ENCODE data around the gene KIAA1671.

Gene KIAA1671

GRCh38 chr22:25094579-25094978 lies 142.1 kb downstream of the KIAA1671 start:
- DNase-seq (ENCODE audit: low spot score): no peak

- no peak for DNase-seq (ENCODE audit: low spot score)
These were observed 143.4 kb downstream of the KIAA1671 start for GRCh38 chr22:25095869-25096268.

DNA sequence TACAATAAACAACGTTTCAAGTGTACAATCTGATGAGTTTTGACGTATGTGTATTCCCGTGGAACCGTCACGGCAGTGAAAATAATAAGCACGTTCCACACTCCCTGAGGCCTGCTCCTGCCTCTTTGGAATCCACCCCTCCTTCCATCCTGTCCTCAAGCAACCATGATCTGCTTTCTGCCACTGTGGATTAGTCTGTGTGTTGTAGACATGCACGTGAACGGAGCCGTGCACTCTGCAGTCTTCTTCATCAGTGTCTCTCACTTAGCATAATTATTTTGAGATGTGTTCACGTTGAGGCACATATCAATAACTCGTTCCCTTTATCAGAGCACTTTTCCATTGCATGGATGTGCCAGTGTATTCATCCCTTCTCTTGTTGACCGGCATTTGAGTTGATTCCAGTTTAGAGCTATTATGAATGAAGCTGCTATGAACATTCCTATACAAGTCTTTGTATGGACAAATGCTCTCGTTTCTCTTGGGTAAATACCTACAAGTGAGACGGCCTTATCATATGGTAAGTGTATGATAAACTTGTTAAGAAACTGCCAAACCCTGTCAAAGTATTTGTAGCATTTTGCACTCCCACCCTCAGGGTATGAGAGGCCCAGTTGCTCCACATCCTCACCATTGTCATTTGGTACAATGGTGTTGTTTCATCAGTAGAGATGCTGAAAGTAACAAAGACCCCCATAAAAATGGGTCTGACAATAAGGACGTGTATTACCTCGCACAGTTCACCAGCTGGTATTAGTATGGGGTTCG lies 144.3 kb downstream of the KIAA1671 start:
- DNase-seq (ENCODE audit: low spot score): no peak

DNA sequence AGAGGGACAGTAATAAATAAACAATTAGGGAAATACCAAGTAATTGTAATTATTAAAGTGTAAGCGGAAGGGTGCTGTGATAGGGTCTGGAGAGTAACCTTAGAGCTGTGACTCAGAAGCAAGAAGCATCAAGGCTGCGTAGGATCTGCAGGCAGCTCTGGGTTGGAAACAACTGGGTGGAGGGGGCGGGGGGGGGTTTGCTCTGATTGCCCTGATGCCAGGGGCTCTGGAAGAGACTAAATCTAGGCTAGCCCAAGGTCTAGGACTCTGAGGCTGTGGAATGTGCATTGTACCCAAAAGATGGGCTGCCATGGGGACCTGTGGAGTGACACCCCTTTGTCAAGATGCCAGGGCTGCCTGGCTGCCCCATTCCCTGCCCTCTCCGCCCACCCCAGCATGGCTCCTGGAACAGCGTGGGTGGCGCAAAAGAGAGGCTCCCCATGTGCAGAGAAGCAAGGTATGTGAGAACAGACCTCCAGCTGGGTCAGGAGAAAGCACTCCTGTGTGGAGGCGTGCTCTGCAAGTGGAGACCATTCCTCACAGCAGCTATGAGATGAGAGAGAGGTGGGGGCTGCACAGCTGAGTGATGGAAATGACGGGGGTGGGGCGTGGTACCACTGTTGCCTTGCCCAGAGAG lies 146.0 kb downstream of the KIAA1671 start:
- DNase-seq (ENCODE audit: low spot score): no peak

- no peak for DNase-seq (ENCODE audit: low spot score)
These were observed 146.7 kb downstream of the KIAA1671 start for GRCh38 chr22:25099202-25099601.

DNA sequence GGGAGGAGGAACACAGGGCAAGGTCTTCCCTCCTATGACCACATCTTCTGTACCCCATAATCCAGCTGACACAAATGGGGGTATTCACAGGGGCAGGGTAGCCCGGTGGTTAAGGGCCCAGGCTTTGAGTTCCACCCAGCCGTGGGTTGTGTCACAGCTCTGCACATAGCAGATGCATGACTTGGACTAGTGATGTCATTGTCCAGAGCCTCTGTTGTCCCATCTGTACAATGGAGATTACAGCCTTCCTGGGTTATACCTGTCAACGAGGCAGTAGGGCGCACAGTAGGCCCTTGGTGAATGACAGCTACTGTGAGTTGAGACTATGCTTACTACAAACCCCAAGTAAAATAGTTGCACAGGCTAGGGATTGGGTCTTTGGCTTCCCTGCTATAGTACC lies 147.9 kb downstream of the KIAA1671 start:
- no peak for DNase-seq (ENCODE audit: low spot score)

DNA sequence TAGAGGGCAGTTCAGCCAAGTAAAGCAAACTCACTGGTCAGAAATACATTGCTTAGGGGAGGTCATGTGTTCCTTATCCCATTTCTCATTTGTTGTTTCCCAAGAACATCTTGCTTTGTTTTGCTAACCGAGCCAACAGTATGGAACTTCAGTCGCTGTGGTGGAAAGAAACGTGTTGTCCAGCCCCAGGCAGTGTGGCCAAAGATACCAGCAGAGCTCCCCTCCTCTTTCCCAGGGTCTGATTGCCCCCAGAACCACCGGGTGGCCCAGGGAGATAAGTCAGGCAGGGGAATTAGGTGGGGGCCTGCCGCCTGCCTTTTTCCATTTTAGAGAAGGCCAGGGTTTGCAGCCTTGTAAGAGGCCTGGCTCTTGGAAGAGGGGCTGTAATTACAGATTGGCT lies 148.4 kb downstream of the KIAA1671 start:
- DNase-seq (ENCODE audit: low spot score): no peak

DNA sequence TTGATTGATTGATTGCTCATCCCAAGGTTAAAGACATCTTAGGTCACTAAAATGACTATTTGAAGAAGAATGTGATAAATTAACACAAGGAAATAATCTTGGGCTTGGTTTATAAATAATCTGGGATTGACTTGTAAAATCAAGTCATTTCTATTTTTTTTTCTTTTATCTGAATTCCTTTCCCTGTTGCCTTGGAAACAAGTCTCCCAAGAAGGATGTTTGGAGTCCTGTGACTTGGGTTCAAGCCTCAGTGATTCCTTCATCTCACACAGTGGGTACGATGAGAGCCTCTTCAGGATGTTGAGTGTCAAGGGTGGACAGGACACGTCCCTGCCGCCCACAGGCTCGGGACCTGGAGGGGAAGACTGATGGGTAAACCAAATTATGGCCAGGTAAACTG lies 149.0 kb downstream of the KIAA1671 start:
- no peak for DNase-seq (ENCODE audit: low spot score)

- DNase-seq (ENCODE audit: low spot score): no peak
These were observed 149.5 kb downstream of the KIAA1671 start for GRCh38 chr22:25101986-25102385.

- DNase-seq (ENCODE audit: low spot score): no peak
These were observed 150.2 kb downstream of the KIAA1671 start for GRCh38 chr22:25102722-25103121.

DNA sequence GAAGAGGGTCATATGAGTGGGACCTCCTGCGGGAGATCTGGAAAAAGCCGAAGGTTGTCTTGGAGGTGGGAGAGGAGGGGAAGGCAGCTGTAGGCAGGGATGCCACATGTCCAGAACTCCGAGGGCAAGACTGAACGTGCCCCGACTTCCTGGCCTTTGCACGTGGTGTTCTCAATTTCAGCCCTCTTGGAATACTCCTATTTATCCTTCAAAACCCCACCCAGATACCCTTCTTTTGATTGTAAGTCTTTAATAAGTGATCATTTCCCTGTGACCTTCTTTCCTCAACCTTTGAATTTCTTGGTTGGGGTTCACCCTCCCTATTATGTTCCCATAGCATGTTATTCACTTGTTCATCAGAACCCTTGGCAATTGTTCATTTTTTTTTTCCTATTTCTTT lies 151.9 kb downstream of the KIAA1671 start:
- no peak for DNase-seq (ENCODE audit: low spot score)

- DNase-seq (ENCODE audit: low spot score): no peak
These were observed 153.5 kb downstream of the KIAA1671 start for GRCh38 chr22:25105817-25106650.

- no peak for DNase-seq (ENCODE audit: low spot score)
These were observed 157.5 kb downstream of the KIAA1671 start for GRCh38 chr22:25109878-25110595.

DNA sequence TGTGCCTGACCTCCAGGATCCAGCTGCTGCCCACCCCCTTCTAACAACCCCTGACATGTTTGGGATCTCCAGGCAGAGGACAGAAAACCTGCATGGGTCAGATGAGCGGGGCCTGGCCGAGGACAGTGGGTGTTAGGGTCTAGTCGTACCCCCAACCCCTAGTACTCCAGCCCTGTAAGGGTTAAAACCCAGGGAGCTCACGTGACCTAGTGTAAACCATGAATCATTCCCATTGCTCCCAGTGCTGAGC lies 158.0 kb downstream of the KIAA1671 start:
- DNase-seq (ENCODE audit: low spot score): no peak

- DNase-seq (ENCODE audit: low spot score): peak; percentile 48
These were observed 158.5 kb downstream of the KIAA1671 start for GRCh38 chr22:25110846-25111578.

DNA sequence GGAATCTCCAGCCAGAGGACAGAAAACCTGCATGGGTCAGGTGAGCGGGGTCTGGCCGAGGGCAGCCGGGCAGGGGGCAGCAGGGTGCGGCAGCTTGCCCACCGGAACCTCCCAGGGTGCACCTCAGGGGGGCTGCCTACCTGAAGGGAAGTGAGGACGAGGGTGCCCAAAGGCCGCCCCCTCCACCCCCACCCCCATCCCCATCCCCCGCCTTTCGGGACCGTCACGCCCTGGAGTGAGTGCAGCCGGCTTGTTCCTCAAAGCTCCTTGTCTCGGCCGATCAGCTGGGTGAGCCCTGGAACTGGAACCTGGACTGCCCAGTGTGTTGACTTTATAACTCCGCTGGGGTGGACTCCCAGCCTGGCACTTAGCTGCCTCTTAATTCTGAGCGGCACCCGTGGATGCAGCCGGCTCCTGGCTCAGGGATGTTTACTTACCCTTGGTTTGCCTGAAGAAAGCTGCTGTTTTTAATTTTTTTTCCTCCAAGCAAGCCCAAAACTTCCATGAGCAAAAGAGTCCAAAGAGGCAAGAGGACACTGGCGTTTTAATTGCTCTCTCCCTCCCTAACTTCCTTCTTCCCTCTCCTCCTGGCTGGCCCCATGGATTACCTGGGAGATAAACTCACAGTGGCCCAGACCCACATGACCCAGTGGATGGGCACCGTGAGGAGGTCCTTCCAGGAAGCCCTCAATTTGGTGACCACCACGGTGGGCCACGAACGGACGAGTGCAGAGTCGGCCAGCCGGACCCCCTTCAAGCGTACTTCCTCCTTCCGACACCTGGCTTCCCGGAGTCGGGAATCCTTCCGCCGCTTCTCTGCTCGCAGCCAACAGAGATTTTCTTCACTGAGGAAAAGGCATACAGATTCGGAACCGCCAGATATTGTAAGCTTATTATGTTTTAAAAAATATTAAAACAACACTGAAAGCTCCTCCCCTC lies 159.3 kb downstream of the KIAA1671 start:
- peak; percentile 26 for DNase-seq (ENCODE audit: low spot score)

DNA sequence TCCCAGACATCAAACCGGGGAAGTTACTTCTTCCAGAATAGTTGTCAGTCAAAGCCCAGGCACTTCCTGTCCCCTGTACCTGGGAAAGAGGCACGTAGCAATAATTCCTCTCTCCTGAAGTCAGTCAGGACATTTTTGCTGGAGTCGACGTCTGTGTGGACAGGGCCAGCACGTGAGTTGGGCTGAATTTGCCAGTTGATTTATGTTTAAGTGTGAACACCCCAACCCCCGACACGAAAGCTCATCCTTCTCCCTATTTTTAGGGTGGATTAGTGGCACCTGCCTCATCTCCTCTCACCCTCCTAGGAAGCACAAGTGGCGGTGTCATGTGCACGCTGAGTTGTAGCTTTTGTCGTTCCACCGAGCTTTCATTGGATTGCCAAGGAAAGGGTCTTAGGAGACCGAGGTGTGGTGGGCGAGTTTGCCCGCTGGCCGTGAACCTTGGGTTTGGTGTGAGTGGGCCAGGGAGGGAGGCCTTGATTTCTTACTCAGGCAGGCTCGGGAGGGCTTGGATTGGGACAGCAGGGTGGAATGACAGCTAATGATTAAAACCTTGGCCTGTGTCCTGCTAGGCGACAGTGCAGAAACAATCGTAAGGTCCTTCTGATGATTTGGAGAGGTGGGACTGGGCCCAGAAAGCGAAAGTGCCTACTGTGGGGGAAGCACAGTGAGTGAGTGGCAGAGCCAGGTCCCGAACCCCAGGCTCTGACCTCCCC lies 160.2 kb downstream of the KIAA1671 start:
- DNase-seq (ENCODE audit: low spot score): no peak

GRCh38 chr22:25113316-25113721 lies 160.8 kb downstream of the KIAA1671 start:
- no peak for DNase-seq (ENCODE audit: low spot score)

- no peak for DNase-seq (ENCODE audit: low spot score)
These were observed 162.2 kb downstream of the KIAA1671 start for GRCh38 chr22:25114369-25115362.
